A673 (cell line): ENCODE results near the gene GLCE. TPM values are rescaled to one million over a fixed set of nuclear protein-coding genes. Genes with fewer than 3 reads are reported as not detected.

ENCODE experiments used
- BruUV-seq: library from RNA; stranded (reverse); fragments of 400-500 nt; replicated peaks from 2 replicates; lab custom pipeline; 2021; lab: Mats Ljungman, UMichigan
- CTCF ChIA-PET: fragments of 300-600 bp; sonication (Branson Sonifier 250); formaldehyde crosslinking; loops from one replicate; lab custom pipeline; 2022; ENCODE audit warnings: antibody characterized with exemption; lab: Charles Lee
- POLR2A ChIA-PET: fragments of 300-600 bp; sonication (Branson Sonifier 250); formaldehyde crosslinking; loops from one replicate; lab custom pipeline; 2022; ENCODE audit warnings: antibody characterized with exemption; ENCODE audit not compliant: low non-redundant PET; lab: Charles Lee
- DNase-seq: peaks from one replicate; pipeline ENCODE4 v3.0.0-alpha.2; 2015; ENCODE audit warnings: low spot score
- H3K27ac ChIP-seq: fragments of 200-600 bp; sonication (generic); 2 replicates; pipeline ENCODE4 v1.5.1; 2016; ENCODE audit warnings: mixed run types, low read depth, mild to moderate bottlenecking, mixed read lengths, antibody characterized with exemption, low read length; ENCODE audit not compliant: poor library complexity, severe bottlenecking
- H3K27me3 ChIP-seq: fragments of 200-600 bp; sonication (generic); replicated peaks from 2 replicates; pipeline ENCODE4 v1.6.1; 2017; ENCODE audit warnings: mixed run types, low read depth, mild to moderate bottlenecking, mixed read lengths, antibody characterized with exemption, low read length; ENCODE audit not compliant: insufficient read depth, poor library complexity
- H3K36me3 ChIP-seq: fragments of 200-600 bp; sonication (generic); 2 replicates; pipeline ENCODE4 v1.6.1; 2016; ENCODE audit warnings: mixed run types, mild to moderate bottlenecking, mixed read lengths, antibody characterized with exemption, low read length; ENCODE audit not compliant: insufficient read depth, poor library complexity, severe bottlenecking
- H3K4me1 ChIP-seq: fragments of 200-600 bp; sonication (generic); 2 replicates; pipeline ENCODE4 v1.6.1; 2017; ENCODE audit warnings: mixed run types, mild to moderate bottlenecking, mixed read lengths, antibody characterized with exemption, low read length; ENCODE audit not compliant: insufficient read depth, poor library complexity, severe bottlenecking
- H3K4me3 ChIP-seq: fragments of 200-600 bp; sonication (generic); 2 replicates; pipeline ENCODE4 v1.5.1; 2016; ENCODE audit warnings: low read depth, mixed run types, mild to moderate bottlenecking, mixed read lengths, low read length; ENCODE audit not compliant: poor library complexity, severe bottlenecking
- H3K9me3 ChIP-seq: fragments of 200-600 bp; sonication (generic); 2 replicates; pipeline ENCODE4 v1.6.1; 2016; ENCODE audit warnings: mixed run types, low read depth, mild to moderate bottlenecking, mixed read lengths, antibody characterized with exemption, low read length; ENCODE audit not compliant: poor library complexity, severe bottlenecking
- CTCF ChIP-seq: fragments of 300-800, 200-600 bp; sonication (generic); conservative IDR thresholded peaks from 2 replicates; pipeline ENCODE4 v1.5.1; 2017; ENCODE audit warnings: low read depth, mild to moderate bottlenecking, antibody characterized with exemption, low read length, moderate library complexity, mixed read lengths
- EZH2 ChIP-seq: fragments of 200-600 bp; sonication (generic); IDR thresholded peaks from 2 replicates; pipeline ENCODE4 v1.6.1; 2017; ENCODE audit warnings: borderline replicate concordance, low read depth, mild to moderate bottlenecking, mixed read lengths, antibody characterized with exemption, low read length; ENCODE audit not compliant: poor library complexity, severe bottlenecking
- intact Hi-C: fragments of 100-400 bp; cut with micrococcal nuclease; formaldehyde crosslinking; loops from one replicate; pipeline ENCODE4 v1.10.0; 2022; ENCODE audit not compliant: unreplicated experiment
- total RNA-seq: library from RNA; stranded (reverse); gene quantifications from 2 replicates; pipeline ENCODE4 v1.2.3, GENCODE V29; 2021

GLCE gene
- total RNA-seq, 1 experiment from 2014 or later, result 44.6 TPM

GRCh38 chr15:69292826-69293420, 132.5 kb downstream of the GLCE start:
- Histone ChIP-seq H3K36me3 (no peaks in the 10 kb centered on the region), H3K27ac (no peak overlapping the region), H3K4me1 (peaks cover 14% of the 10 kb centered on the region), H3K27me3 (no peaks in the 10 kb centered on the region), H3K4me3 (no peak overlapping the region), H3K9me3 (no peaks in the 10 kb centered on the region)
- TF ChIP-seq EZH2 (no peak), CTCF (no peak)
- intact Hi-C loops, result no loop called here
- no peak for DNase-seq
- BruUV-seq, result no TSS peak
- ChIA-PET POLR2A (no interaction called here), CTCF (no interaction called here)

GRCh38 chr15:69293741-69294615, 133.5 kb downstream of the GLCE start:
- Histone ChIP-seq H3K9me3 (no peaks in the 10 kb centered on the region), H3K36me3 (no peaks in the 10 kb centered on the region), H3K4me1 (peaks cover 18% of the 10 kb centered on the region), H3K4me3 (no peak overlapping the region), H3K27ac (no peak overlapping the region), H3K27me3 (no peaks in the 10 kb centered on the region)
- TF ChIP-seq CTCF (no peak), EZH2 (no peak)
- DNase-seq, result no peak
- no TSS peak for BruUV-seq
- CTCF ChIA-PET, result no interaction called here
- POLR2A ChIA-PET, result no interaction called here
- intact Hi-C loops, result no loop called here

- CTCF ChIA-PET, result no interaction called here
- Histone ChIP-seq H3K4me3 (no peak overlapping the region), H3K4me1 (peaks cover 13% of the 10 kb centered on the region), H3K36me3 (no peaks in the 10 kb centered on the region), H3K9me3 (no peaks in the 10 kb centered on the region), H3K27me3 (no peaks in the 10 kb centered on the region), H3K27ac (no peak overlapping the region)
- DNase-seq, result no peak
- intact Hi-C loops, result no loop called here
- no TSS peak for BruUV-seq
- POLR2A ChIA-PET, result no interaction called here
- TF ChIP-seq CTCF, result no peak
- TF ChIP-seq EZH2, result no peak
Measured at GRCh38 chr15:69296606-69297005, 136.2 kb downstream of the GLCE start.
